AG09309 (cell line): ENCODE data around the gene CLEC4D.

Experiments
- DNase-seq: peaks from one replicate; pipeline ENCODE4 v3.0.0-alpha.2; 2010; ENCODE audit warnings: low read depth
- H3K4me3 ChIP-seq: 2 replicates; pipeline ENCODE4 v1.5.1; 2011; ENCODE audit warnings: mild to moderate bottlenecking, low read depth, low read length, moderate library complexity; ENCODE audit not compliant: control insufficient read depth
- TF ChIP-seq, protein P1 (sequence below): IDR thresholded peaks from 2 replicates; pipeline ENCODE4 v1.5.1; 2011; ENCODE audit warnings: mild to moderate bottlenecking, low read depth, low read length, inconsistent platforms; ENCODE audit not compliant: insufficient read depth, control insufficient read depth; ENCODE audit errors: missing control alignments

Gene CLEC4D

DNA sequence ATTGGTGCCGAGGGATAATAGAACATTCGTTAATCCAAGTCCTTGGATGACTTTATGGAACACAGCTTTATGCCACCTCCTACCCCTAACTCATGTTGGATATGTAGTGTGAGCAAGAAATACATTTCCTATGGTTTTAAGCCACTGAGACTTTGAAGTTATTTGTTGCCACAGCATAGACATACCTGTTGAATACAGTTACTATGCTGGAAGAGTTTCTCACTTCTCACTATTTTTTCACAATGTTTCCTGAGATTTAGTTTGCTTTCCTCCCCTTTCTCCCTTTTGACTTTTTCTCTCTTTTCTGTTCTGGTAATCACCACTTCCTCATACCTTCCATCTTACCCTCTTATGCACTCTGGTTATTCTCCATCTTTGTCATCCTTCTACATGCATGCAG, 34.9 kb downstream of the CLEC4D start:
- no peak overlapping the region for H3K4me3 ChIP-seq
- no peak for DNase-seq
- TF ChIP-seq, protein P1, sequence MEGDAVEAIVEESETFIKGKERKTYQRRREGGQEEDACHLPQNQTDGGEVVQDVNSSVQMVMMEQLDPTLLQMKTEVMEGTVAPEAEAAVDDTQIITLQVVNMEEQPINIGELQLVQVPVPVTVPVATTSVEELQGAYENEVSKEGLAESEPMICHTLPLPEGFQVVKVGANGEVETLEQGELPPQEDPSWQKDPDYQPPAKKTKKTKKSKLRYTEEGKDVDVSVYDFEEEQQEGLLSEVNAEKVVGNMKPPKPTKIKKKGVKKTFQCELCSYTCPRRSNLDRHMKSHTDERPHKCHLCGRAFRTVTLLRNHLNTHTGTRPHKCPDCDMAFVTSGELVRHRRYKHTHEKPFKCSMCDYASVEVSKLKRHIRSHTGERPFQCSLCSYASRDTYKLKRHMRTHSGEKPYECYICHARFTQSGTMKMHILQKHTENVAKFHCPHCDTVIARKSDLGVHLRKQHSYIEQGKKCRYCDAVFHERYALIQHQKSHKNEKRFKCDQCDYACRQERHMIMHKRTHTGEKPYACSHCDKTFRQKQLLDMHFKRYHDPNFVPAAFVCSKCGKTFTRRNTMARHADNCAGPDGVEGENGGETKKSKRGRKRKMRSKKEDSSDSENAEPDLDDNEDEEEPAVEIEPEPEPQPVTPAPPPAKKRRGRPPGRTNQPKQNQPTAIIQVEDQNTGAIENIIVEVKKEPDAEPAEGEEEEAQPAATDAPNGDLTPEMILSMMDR: no peak

DNA sequence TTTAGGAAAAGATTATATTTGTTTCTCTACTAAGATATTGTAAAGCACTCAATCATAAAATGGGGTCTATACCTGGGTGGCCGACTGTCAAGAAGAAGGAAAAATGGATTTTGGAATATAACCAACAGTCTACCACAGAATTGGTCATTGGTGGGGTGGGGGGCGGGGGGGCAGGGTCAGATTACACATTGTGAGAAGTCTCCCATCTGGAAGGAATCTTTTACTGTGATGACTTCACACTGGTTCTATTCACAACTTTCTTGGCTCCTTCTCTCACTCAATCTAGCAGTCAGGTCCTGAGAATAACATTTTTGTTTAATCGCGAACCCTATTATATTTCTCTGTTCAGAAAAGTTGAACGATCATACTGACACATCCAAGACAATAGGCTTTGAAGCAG, 36.1 kb downstream of the CLEC4D start:
- no peak overlapping the region for H3K4me3 ChIP-seq
- DNase-seq: no peak
- TF ChIP-seq, protein P1: no peak

DNA sequence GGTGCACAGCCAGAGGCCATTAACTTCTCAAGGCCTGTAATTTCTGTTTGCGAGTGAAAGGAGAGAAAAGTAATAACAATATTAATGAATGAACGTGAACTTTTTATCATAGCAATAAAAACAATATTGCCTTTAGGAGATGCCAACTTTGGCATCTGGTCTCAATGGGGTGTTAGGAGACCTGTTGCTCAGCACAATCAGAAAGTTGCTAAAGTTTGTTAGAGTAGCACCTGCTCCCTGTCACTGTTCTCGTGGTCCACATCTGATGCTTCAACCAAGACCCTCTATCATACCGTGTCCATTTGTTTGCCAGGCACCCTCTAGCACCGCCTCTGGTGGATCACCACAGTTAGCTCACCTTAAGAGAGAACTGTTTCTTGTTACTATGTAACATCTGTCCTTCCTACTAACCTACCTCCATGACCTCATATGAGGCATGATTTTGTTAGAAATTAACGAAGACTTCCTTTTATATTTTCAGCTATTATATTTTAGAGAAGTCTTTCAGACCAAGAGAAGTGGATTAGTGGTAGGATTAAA, 39.9 kb downstream of the CLEC4D start:
- TF ChIP-seq, protein P1: no peak
- no peak overlapping the region for H3K4me3 ChIP-seq
- no peak for DNase-seq

DNA sequence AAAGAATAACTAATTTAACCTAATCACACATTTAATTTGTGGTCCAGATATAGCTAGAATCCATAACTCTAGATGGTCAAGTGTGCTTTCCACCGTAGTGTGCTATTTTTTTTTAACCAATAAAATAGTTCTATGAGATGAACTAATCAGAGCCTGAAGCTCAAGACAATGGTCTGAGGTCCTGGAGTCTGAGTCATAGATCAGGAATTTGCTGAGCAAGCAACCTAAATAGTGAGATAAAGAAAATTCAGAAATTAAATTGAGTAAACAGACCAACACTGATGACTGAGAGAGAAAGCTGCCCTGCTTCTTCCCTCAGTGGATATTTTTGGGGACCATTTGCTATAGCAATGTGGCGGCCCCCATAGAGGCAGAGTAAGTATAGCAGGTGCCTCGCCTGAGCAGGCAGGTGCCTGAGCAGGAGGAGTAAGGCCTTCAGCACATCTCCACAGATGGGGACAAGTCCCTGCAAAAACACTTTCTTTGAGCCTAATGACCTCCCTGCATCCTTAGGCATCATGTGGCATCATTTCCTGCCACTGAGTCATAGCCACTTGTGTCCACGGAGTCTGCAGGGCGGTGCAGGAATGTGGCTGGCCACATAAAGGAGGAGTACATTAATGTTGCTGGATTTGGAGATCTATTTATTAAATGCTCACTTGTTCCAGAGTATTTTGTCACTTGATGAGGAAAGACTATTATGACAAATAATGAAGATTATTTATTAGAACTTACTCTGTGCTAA, 41.3 kb downstream of the CLEC4D start:
- no peak for DNase-seq
- TF ChIP-seq, protein P1: no peak
- no peak overlapping the region for H3K4me3 ChIP-seq

DNA sequence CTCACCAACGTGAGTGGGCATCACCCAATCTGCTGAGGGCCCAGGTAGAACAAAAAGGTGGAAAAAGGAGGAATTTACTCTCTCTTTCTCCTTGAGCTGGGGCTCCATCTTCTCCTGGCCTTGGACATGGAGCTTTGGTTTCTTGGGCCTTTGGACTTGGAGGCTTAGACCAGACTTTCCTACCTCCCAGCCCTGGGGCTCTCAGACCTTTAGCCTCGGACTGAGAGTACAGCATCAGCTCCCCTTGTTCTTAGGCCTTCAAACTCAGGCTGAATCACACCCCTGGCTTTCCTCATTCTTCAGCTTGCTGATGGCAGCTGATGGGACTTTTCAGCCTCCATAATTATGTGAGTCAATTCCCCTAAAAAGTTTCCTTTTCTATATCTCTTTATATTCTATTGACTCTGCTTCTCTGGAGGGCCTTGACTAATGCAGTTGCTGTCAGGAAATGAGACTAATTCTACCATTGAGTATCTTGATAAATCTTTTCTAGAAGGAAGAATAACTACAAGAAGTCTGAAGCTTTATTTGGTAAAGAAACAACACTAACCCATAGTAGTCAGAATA, 43.3 kb downstream of the CLEC4D start:
- TF ChIP-seq, protein P1: no peak
- DNase-seq: no peak
- no peak overlapping the region for H3K4me3 ChIP-seq

DNA sequence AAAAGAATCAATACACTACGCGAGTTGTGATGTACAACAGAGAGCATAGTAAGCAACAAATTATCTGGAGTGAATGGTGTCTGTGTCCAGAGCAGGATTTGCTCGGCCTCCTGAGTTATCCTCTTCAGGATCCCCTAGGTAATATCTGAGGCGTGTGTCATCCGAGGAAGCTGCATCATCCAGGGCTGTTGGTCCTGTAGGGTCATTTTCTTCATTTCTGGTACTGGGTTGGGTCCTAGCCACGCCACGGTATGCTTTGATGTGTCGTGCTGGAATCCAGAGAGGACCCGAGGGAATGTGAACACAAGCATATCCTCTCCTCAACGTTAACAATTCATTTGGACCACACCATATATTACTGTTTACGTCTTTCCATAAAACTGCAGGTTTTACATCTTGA, 46.4 kb downstream of the CLEC4D start:
- no peak for DNase-seq
- H3K4me3 ChIP-seq: no peak overlapping the region
- TF ChIP-seq, protein P1: no peak

DNA sequence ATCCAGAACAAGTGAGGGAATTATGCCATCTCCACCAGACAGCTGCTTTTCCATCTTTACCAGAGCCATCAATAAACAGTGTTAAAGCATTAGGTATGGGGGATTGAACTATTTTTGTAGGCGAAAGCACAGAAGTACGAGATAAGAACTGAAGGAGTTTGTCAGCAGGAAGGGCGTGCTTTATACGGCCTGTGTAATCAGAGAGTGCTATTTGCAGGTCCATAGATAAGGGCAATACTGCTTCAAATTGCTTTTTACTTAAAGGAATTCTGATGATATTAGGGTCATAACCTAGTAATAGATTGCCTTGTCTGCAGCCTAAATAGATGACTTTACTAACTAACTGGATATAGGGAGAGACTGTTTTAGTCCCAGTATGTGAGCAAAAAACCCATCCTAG, 47.7 kb downstream of the CLEC4D start:
- no peak overlapping the region for H3K4me3 ChIP-seq
- DNase-seq: no peak
- TF ChIP-seq, protein P1: no peak
